Measurements from ENCODE around the gene MDGA2. TPM values are rescaled to one million over a fixed set of nuclear protein-coding genes. Genes with fewer than 3 reads are reported as not detected.

The MDGA2 gene
- total and polyA plus RNA-seq, 9 of the 15 experiments (the other 6 are each of a cell fraction or from before 2014, with no cell fraction given), result 0.01 to 0.18 (median 0.03) TPM; not detected in 5

GRCh38 chr14:47665337-47666134, 9.9 kb downstream of the MDGA2 start (continued):
- TF ChIP-seq ZNF592 (IDR thresholded peaks at IDR 0.05), result no peak
- no peak for TF ChIP-seq WHSC1 (IDR thresholded peaks at IDR 0.05; ENCODE audit: low read length)
- TF ChIP-seq FOXK2 (conservative IDR thresholded peaks at IDR 0.05 in 1 of 2, IDR thresholded peaks at IDR 0.05 in 1 of 2; ENCODE audit: low read depth in 2 of 2), result no peak

- no peaks in the 10 kb centered on the region for H3K4me1 ChIP-seq (replicated peaks in 1 of 2; ENCODE audit: control insufficient read depth in 2 of 2, insufficient read depth in 2 of 2, low read length in 2 of 2)
- no peak for FAIRE-seq
- ChIA-PET POLR2A (no interaction called here), CTCF (ENCODE audit: low intra/inter-chr PET ratio) (no interaction called here)
- DNase-seq (ENCODE audit: extremely low read depth in 1 of 4, low spot score in 3 of 4), result no peak
- 0% methylated on average over 2 of the region's 2 CpGs for WGBS (ENCODE audit: insufficient coverage, low coverage, missing lambda C conversion rate)
- H4K20me1 ChIP-seq (replicated peaks; ENCODE audit: control insufficient read depth, insufficient read depth, low read length), result no peaks in the 10 kb centered on the region
- no peaks in the 10 kb centered on the region for H3K9me3 ChIP-seq (replicated peaks; ENCODE audit: control insufficient read depth, insufficient read depth, low read depth, low read length)
- H3K9me1 ChIP-seq (ENCODE audit: control insufficient read depth, insufficient read depth, low read length), result no peaks in the 10 kb centered on the region
- BruUV-seq (replicated peaks), result no TSS peak
- H3K79me2 ChIP-seq (ENCODE audit: control insufficient read depth, insufficient read depth, low read length), result no peaks in the 10 kb centered on the region
- intact Hi-C loops (cut with micrococcal nuclease), result no loop called here
- H3K36me3 ChIP-seq (ENCODE audit: control insufficient read depth, insufficient read depth, low read length), result no peaks in the 10 kb centered on the region
- H3K9ac ChIP-seq (ENCODE audit: insufficient read depth in 1 of 2, low read depth in 2 of 2, low read length in 2 of 2), result no peak overlapping the region
- no peak overlapping the region for H2AFZ ChIP-seq (ENCODE audit: low read depth, low read length)
- no peak for ATAC-seq
- no peak overlapping the region for H3K27ac ChIP-seq (ENCODE audit: extremely low read depth, low read depth, low read length)
- in situ Hi-C loops (cut with MboI), result no loop called here
- H3K4me3 ChIP-seq, result no peak overlapping the region
- no peaks in the 10 kb centered on the region for H3K27me3 ChIP-seq (ENCODE audit: control insufficient read depth in 2 of 2, insufficient read depth in 2 of 2, low read length in 2 of 2)
- no peak overlapping the region for H3K4me2 ChIP-seq (ENCODE audit: insufficient read depth, low read length)
- no peak for TF ChIP-seq CHD1 (IDR thresholded peaks at IDR 0.05; ENCODE audit: low read length)
- no peak for TF ChIP-seq ARNT (IDR thresholded peaks at IDR 0.05)
- TF ChIP-seq NR0B1 (IDR thresholded peaks at IDR 0.05; ENCODE audit: partially characterized antibody), result no peak
- TF ChIP-seq TOE1 (IDR thresholded peaks at IDR 0.05; ENCODE audit: borderline replicate concordance), result no peak
- TF ChIP-seq TOE1 (CRISPR knock-in tag; IDR thresholded peaks at IDR 0.05; ENCODE audit: borderline replicate concordance, low read depth), result no peak
- no peak for TF ChIP-seq SREBF2 (CRISPR knock-in tag; IDR thresholded peaks at IDR 0.05)
- no peak for TF ChIP-seq ASH1L (IDR thresholded peaks at IDR 0.05; ENCODE audit: borderline replicate concordance, low read depth, partially characterized antibody)
- TF ChIP-seq ZNF133 (CRISPR knock-in tag; IDR thresholded peaks at IDR 0.05), result no peak
- TF ChIP-seq ZNF445 (CRISPR knock-in tag; IDR thresholded peaks at IDR 0.05; ENCODE audit: low read depth), result no peak
- TF ChIP-seq NR1H2 (CRISPR knock-in tag; IDR thresholded peaks at IDR 0.05), result no peak
- TF ChIP-seq HDAC2 (IDR thresholded peaks at IDR 0.05), result no peak
- no peak for TF ChIP-seq DMBX1 (CRISPR knock-in tag; IDR thresholded peaks at IDR 0.05; ENCODE audit: borderline replicate concordance)
- no peak for TF ChIP-seq MTA3 (IDR thresholded peaks at IDR 0.05; ENCODE audit: borderline replicate concordance)
Observed at GRCh38 chr14:47662466-47662865, 12.9 kb downstream of the MDGA2 start.

Measured in K562 (cell line).